Karpas-422 (cell line): ENCODE data around the gene HUNK. TPM values are rescaled to one million over a fixed set of nuclear protein-coding genes. Genes with fewer than 3 reads are reported as not detected.

Experiments
- DNase-seq: peaks from one replicate; pipeline ENCODE4 v3.0.0-alpha.2; 2015
- H2AFZ ChIP-seq: fragments of 200-600 bp; sonication (generic); 2 replicates; pipeline ENCODE4 v1.6.1; 2014; ENCODE audit warnings: antibody characterized with exemption, low read length, mixed read lengths
- H3K27ac ChIP-seq: fragments of 200-600 bp; sonication (generic); 2 replicates; pipeline ENCODE4 v1.5.1; 2014; ENCODE audit warnings: mild to moderate bottlenecking, low read length, moderate library complexity
- H3K27me3 ChIP-seq: fragments of 200-600 bp; sonication (generic); 2 replicates; pipeline ENCODE4 v1.6.1; 2014; ENCODE audit warnings: low read length, mixed read lengths
- H3K36me3 ChIP-seq: fragments of 200-600 bp; sonication (generic); 2 replicates; pipeline ENCODE4 v1.6.1; 2014; ENCODE audit warnings: low read length, mixed read lengths; ENCODE audit not compliant: insufficient read depth
- H3K4me1 ChIP-seq: fragments of 200-600 bp; sonication (generic); 2 replicates; pipeline ENCODE4 v1.6.1; 2014; ENCODE audit warnings: mild to moderate bottlenecking, low read length, mixed read lengths
- H3K4me2 ChIP-seq: fragments of 200-600 bp; sonication (generic); 2 replicates; pipeline ENCODE4 v1.6.1; 2014; ENCODE audit warnings: low read length, low read depth, mild to moderate bottlenecking; ENCODE audit not compliant: poor library complexity, severe bottlenecking
- H3K4me3 ChIP-seq: fragments of 200-600 bp; sonication (generic); 2 replicates; pipeline ENCODE4 v1.5.1; 2014; ENCODE audit warnings: mild to moderate bottlenecking, antibody characterized with exemption, low read length, mixed read lengths
- H3K79me2 ChIP-seq: fragments of 200-600 bp; sonication (generic); 2 replicates; pipeline ENCODE4 v1.6.1; 2014; ENCODE audit warnings: mild to moderate bottlenecking, low read length, mixed read lengths
- H3K9ac ChIP-seq: fragments of 200-600 bp; sonication (generic); 2 replicates; pipeline ENCODE4 v1.6.0; 2014; ENCODE audit warnings: low read length
- H3K9me2 ChIP-seq: fragments of 200-600 bp; sonication (generic), shearing (Covaris generic); replicated peaks from 2 replicates; pipeline ENCODE4 v1.6.0; 2014; ENCODE audit warnings: mild to moderate bottlenecking, low read length, moderate library complexity; ENCODE audit not compliant: insufficient read depth
- H3K9me3 ChIP-seq: fragments of 300-700, 200-600 bp; sonication (generic); 2 replicates; pipeline ENCODE4 v1.6.1; 2014; ENCODE audit warnings: low read length, mixed read lengths
- H4K20me1 ChIP-seq: fragments of 200-600 bp; sonication (generic); 2 replicates; pipeline ENCODE4 v1.6.1; 2014; ENCODE audit warnings: mild to moderate bottlenecking, antibody characterized with exemption, low read length, low read depth; ENCODE audit not compliant: insufficient read depth
- total RNA-seq: library from RNA; depleted of rRNA; stranded (reverse); fragments of >200 nt; shearing (Covaris generic); gene quantifications from 2 replicates; pipeline ENCODE4 v1.2.3, GENCODE V29; 2014; ENCODE audit warnings: low replicate concordance

HUNK gene
- total RNA-seq, 1 experiment from 2014 or later: not detected

GRCh38 chr21:31932470-31932764, 59.6 kb downstream of the HUNK start:
- H3K9ac ChIP-seq: no peak overlapping the region
- H3K4me1 ChIP-seq: no peaks in the 10 kb centered on the region
- H2AFZ ChIP-seq: no peak overlapping the region
- no peak overlapping the region for H3K27ac ChIP-seq
- no peaks in the 10 kb centered on the region for H4K20me1 ChIP-seq
- H3K9me2 ChIP-seq: no peaks in the 10 kb centered on the region
- H3K4me2 ChIP-seq: no peak overlapping the region
- no peaks in the 10 kb centered on the region for H3K27me3 ChIP-seq
- no peaks in the 10 kb centered on the region for H3K9me3 ChIP-seq
- H3K79me2 ChIP-seq: no peaks in the 10 kb centered on the region
- no peaks in the 10 kb centered on the region for H3K36me3 ChIP-seq
- no peak overlapping the region for H3K4me3 ChIP-seq
- DNase-seq: no peak

- DNase-seq: no peak
- H4K20me1 ChIP-seq: no peaks in the 10 kb centered on the region
- H3K79me2 ChIP-seq: no peaks in the 10 kb centered on the region
- H3K4me3 ChIP-seq: no peak overlapping the region
- H3K4me2 ChIP-seq: no peak overlapping the region
- H3K27ac ChIP-seq: no peak overlapping the region
- no peaks in the 10 kb centered on the region for H3K9me3 ChIP-seq
- H2AFZ ChIP-seq: no peak overlapping the region
- H3K36me3 ChIP-seq: no peaks in the 10 kb centered on the region
- H3K9me2 ChIP-seq: no peaks in the 10 kb centered on the region
- H3K4me1 ChIP-seq: no peaks in the 10 kb centered on the region
- H3K27me3 ChIP-seq: no peaks in the 10 kb centered on the region
- H3K9ac ChIP-seq: no peak overlapping the region
Measured at GRCh38 chr21:31937303-31937702, 64.5 kb downstream of the HUNK start.

- no peaks in the 10 kb centered on the region for H3K9me3 ChIP-seq
- H3K79me2 ChIP-seq: no peaks in the 10 kb centered on the region
- H3K4me1 ChIP-seq: no peaks in the 10 kb centered on the region
- H3K27me3 ChIP-seq: no peaks in the 10 kb centered on the region
- H3K4me2 ChIP-seq: no peak overlapping the region
- no peak overlapping the region for H3K4me3 ChIP-seq
- H4K20me1 ChIP-seq: no peaks in the 10 kb centered on the region
- no peaks in the 10 kb centered on the region for H3K36me3 ChIP-seq
- no peak overlapping the region for H3K27ac ChIP-seq
- DNase-seq: no peak
- no peaks in the 10 kb centered on the region for H3K9me2 ChIP-seq
- H3K9ac ChIP-seq: no peak overlapping the region
- H2AFZ ChIP-seq: no peak overlapping the region
Measured at GRCh38 chr21:31938330-31939301, 65.8 kb downstream of the HUNK start.

GRCh38 chr21:31941694-31942093, 68.9 kb downstream of the HUNK start:
- Histone ChIP-seq H3K4me2 (no peak overlapping the region), H3K36me3 (no peaks in the 10 kb centered on the region), H3K4me3 (no peak overlapping the region), H4K20me1 (no peaks in the 10 kb centered on the region), H3K9ac (no peak overlapping the region), H3K27ac (no peak overlapping the region), H3K27me3 (no peaks in the 10 kb centered on the region), H3K4me1 (no peaks in the 10 kb centered on the region), H2AFZ (no peak overlapping the region), H3K79me2 (no peaks in the 10 kb centered on the region), H3K9me3 (no peaks in the 10 kb centered on the region), H3K9me2 (no peaks in the 10 kb centered on the region)
- DNase-seq: no peak

GRCh38 chr21:31943561-31943960, 70.7 kb downstream of the HUNK start:
- H3K9ac ChIP-seq: no peak overlapping the region
- H3K4me2 ChIP-seq: no peak overlapping the region
- no peak for DNase-seq
- H3K9me3 ChIP-seq: no peaks in the 10 kb centered on the region
- H3K79me2 ChIP-seq: no peaks in the 10 kb centered on the region
- H3K4me3 ChIP-seq: no peak overlapping the region
- no peaks in the 10 kb centered on the region for H3K36me3 ChIP-seq
- H2AFZ ChIP-seq: no peak overlapping the region
- no peaks in the 10 kb centered on the region for H3K4me1 ChIP-seq
- H3K27ac ChIP-seq: no peak overlapping the region
- H3K9me2 ChIP-seq: no peaks in the 10 kb centered on the region
- no peaks in the 10 kb centered on the region for H4K20me1 ChIP-seq
- H3K27me3 ChIP-seq: no peaks in the 10 kb centered on the region

GRCh38 chr21:31945141-31945540, 72.3 kb downstream of the HUNK start:
- Histone ChIP-seq H3K27ac (no peak overlapping the region), H3K4me2 (no peak overlapping the region)

GRCh38 chr21:31945546-31945945, 72.7 kb downstream of the HUNK start:
- Histone ChIP-seq H3K9ac (no peak overlapping the region), H3K9me3 (no peaks in the 10 kb centered on the region), H3K27me3 (no peaks in the 10 kb centered on the region), H3K27ac (no peak overlapping the region), H3K79me2 (no peaks in the 10 kb centered on the region), H3K4me1 (no peaks in the 10 kb centered on the region), H3K4me3 (no peak overlapping the region), H2AFZ (no peak overlapping the region), H3K9me2 (no peaks in the 10 kb centered on the region), H3K4me2 (no peak overlapping the region), H4K20me1 (no peaks in the 10 kb centered on the region), H3K36me3 (no peaks in the 10 kb centered on the region)
- DNase-seq: no peak

More at GRCh38 chr21:31945141-31945540, 72.3 kb downstream of the HUNK start:
- no peaks in the 10 kb centered on the region for H3K79me2 ChIP-seq
- H4K20me1 ChIP-seq: no peaks in the 10 kb centered on the region
- H2AFZ ChIP-seq: no peak overlapping the region
- no peaks in the 10 kb centered on the region for H3K27me3 ChIP-seq
- H3K36me3 ChIP-seq: no peaks in the 10 kb centered on the region
- no peak overlapping the region for H3K9ac ChIP-seq
- no peaks in the 10 kb centered on the region for H3K9me3 ChIP-seq
- DNase-seq: no peak
- H3K4me3 ChIP-seq: no peak overlapping the region
- no peaks in the 10 kb centered on the region for H3K4me1 ChIP-seq
- H3K9me2 ChIP-seq: no peaks in the 10 kb centered on the region

- no peaks in the 10 kb centered on the region for H4K20me1 ChIP-seq
- H3K27me3 ChIP-seq: no peaks in the 10 kb centered on the region
- H3K36me3 ChIP-seq: no peaks in the 10 kb centered on the region
- no peaks in the 10 kb centered on the region for H3K9me2 ChIP-seq
- no peak for DNase-seq
- H2AFZ ChIP-seq: no peak overlapping the region
- no peak overlapping the region for H3K27ac ChIP-seq
- no peaks in the 10 kb centered on the region for H3K9me3 ChIP-seq
- no peaks in the 10 kb centered on the region for H3K4me1 ChIP-seq
- no peak overlapping the region for H3K4me3 ChIP-seq
- no peaks in the 10 kb centered on the region for H3K79me2 ChIP-seq
- H3K4me2 ChIP-seq: no peak overlapping the region
- H3K9ac ChIP-seq: no peak overlapping the region
Measured at GRCh38 chr21:31946231-31946630, 73.4 kb downstream of the HUNK start.
